Smooth muscle cell of the coronary artery (primary cell): ENCODE measurements around the gene PAEP. TPM values are rescaled to one million over a fixed set of nuclear protein-coding genes. Genes with fewer than 3 reads are reported as not detected.

Source experiments
- total RNA-seq: library from RNA; depleted of rRNA; stranded (reverse); fragments of >200 nt; gene quantifications from 2 replicates; pipeline ENCODE4 v1.2.3, GENCODE V29; 2014; ENCODE audit warnings: low replicate concordance

The PAEP gene
- not detected in 2 replicates for total RNA-seq

DNA sequence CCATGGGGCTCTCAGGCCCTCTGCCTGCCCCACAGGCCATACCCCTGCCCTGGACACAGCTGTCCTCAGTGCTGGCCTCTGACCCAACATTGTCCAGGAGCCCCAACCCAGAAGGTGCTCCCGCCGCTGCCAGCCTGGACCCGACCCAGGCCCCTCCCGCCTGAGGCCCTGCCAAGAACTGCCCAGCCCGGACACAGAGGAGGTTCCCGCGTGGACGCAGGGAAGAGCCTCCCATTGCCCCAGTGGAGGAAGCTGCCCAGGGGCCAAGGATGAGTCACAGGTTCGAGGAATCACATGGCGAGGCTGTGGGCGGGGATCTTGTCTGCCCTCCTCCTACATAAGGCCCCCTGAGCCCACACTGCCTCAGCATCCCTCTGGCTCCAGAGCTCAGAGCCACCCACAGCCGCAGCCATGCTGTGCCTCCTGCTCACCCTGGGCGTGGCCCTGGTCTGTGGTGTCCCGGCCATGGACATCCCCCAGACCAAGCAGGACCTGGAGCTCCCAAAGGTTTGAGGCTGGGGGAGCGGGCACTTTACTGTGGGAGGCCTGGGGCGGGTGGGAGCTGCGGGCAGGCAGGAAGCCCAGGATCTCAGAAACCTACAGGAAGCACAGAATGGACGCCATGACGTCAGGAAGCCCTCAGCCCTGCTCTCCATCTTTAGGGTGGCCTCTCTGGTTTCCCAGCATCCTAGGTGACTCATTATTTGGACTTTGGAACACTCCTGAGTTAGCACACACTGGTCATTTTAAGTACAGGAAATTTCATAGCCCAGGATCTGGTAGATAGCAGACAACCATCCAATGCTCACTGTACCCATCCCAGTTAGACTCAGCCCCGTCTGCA lies at the start of gene PAEP:
PAEP (plus strand) TSS at position 366 of the 844 bp plus-strand sequence.

DNA sequence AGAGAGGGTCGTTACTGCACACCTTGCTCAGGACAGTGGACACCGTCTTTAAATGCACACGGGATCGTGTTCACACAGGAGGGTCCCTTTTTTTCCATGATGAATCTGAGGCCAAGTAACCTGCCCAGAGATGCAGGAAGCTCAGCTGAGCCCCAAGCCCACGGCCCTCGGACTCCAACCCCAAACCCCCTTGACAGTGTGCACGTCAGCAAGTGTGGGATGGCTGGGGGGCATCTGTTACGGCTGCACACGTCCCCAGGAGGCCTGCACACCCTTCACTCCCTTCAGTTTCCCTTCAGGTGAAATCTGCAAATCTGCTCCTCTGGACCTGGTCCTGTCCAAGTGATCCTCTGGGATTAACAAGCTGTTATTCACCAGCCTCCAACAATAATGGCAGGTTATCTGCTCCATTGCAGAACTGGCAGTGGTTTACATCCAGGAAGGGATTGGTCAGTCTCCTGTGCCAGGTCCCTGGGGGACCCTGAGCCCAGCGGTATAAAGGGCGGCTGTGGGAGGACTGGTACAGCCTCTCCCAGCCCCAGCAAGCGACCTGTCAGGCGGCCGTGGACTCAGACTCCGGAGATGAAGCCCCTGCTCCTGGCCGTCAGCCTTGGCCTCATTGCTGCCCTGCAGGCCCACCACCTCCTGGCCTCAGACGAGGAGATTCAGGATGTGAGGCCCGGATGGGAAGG lies 40.5 kb upstream of the PAEP start, which contains the start of gene LCN1:
LCN1 (plus strand) TSS at position 525 of the 692 bp plus-strand sequence; CDS start at position 583, 58 bp downstream.

DNA sequence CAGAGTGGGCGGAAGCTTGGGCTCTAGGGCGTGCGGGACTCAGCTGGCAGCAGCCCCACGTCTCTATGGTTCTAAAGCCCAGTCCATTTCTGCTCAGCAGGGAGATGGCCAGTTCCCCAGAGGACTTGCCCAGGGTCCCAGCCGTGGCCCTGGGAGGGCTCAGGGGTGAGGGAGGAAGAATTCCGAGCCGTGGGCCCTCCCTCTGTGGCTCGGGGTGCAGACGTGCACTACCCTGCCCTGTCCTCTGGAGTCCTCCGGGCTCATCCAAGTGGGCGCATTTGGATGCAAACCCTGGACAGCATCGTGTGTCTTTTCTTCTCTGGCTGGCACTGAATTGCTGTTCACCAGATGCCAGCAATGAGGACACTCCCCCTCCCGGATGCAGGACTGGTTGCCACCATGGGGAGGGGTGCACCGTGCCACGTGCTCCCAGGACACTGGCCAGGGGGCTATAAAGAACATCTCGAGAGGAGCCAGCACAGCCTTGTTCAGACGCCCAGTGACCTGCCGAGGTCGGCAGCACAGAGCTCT lies 15.8 kb upstream of the PAEP start, which contains the start of gene OBP2A:
OBP2A (plus strand) TSS at position 481 of the 531 bp plus-strand sequence. CDS start 55 bp downstream, outside the sequence.

Other genes with a start within 250 kb of the PAEP start
- gene PPP1R26, start 82.0 kb upstream of the PAEP start, total RNA-seq: 7.4 and 12.7 TPM in 2 replicates
- gene MRPS2, start 61.1 kb upstream of the PAEP start, total RNA-seq: 11.9 and 17.3 TPM in 2 replicates
- gene LCN1, start 40.3 kb upstream of the PAEP start, total RNA-seq: not detected in 2 replicates
- gene OBP2A, start 15.6 kb upstream of the PAEP start, total RNA-seq: not detected in 2 replicates
- not detected in 2 replicates for gene GLT6D1, start 77.8 kb downstream of the PAEP start, total RNA-seq
- gene LCN9, start 101.6 kb downstream of the PAEP start, total RNA-seq: not detected in 2 replicates
- not detected in 2 replicates for gene SOHLH1, start 137.7 kb downstream of the PAEP start, total RNA-seq
- 0.12 TPM in 1 of 2 replicates, not detected in the other for gene KCNT1, start 140.4 kb downstream of the PAEP start, total RNA-seq